ENCODE data around the gene GRIK4.

DNA sequence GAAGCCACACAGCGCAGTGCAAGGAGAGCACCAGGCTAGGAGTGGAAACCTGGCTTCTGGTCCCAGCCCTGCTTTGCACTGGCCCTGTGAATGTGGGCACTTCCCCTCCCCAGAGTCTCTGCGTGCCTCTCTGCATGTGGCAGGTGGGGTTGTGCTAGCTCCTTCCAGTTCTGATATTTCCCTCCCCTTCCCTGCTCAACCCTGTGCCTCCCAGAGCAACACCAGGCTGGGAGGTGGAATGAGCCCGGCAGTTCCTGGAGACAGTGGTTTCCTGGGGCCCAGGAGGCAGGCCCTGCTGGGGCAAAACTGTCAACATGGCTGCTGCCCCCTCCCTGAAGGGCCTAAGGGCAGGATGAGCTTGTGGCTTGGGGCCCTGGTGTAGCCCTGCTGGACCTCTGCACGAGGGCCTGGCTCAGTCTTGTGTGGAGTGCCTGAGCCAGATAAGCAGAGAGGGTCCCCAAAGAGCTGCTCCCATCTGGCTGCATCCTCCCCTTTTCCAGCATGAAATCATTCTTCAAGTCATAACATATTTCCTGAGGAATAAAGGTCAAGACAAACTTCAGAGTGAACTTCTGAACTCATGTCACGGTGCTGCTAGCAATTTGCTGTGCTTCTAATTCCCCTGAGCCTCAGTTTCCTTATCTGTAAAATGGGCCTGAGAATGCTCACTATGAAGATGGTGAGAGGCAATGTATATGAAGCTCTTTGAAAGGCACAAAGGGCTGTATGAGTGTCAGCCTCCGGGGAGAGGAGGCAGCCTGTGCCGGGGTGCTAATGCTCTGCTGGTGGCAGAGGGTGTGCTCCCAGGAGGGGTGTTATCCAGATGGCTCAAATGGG lies 116.0 kb downstream of the GRIK4 start:
- TF ChIP-seq CTCF (conservative IDR thresholded peaks at IDR 0.05; ENCODE audit: low read depth, low read length) (no peak), POLR2A (IDR thresholded peaks at IDR 0.05; ENCODE audit: low read depth, low read length) (no peak), RAD21 (IDR thresholded peaks at IDR 0.05; ENCODE audit: low read length) (no peak), MXI1 (IDR thresholded peaks at IDR 0.05; ENCODE audit: borderline replicate concordance, low read depth, low read length) (no peak), SMC3 (IDR thresholded peaks at IDR 0.05; ENCODE audit: low read depth, low read length) (no peak), RFX5 (IDR thresholded peaks at IDR 0.05; ENCODE audit: low read depth, low read length) (no peak), CEBPB (IDR thresholded peaks at IDR 0.05; ENCODE audit: low read depth, low read length) (no peak)
